OCI-LY7 (cell line): ENCODE results near the gene IGF2BP1. TPM values are rescaled to one million over a fixed set of nuclear protein-coding genes. Genes with fewer than 3 reads are reported as not detected.

Source experiments
- BruUV-seq: library from RNA; stranded (reverse); fragments of 400-500 nt; replicated peaks from 2 replicates; lab custom pipeline; 2021; lab: Mats Ljungman, UMichigan
- CTCF ChIA-PET: fragments of 300-600 bp; sonication (Branson Sonifier 250); formaldehyde crosslinking; loops from one replicate; lab custom pipeline; 2022; ENCODE audit warnings: antibody characterized with exemption; ENCODE audit not compliant: unreplicated experiment; lab: Charles Lee
- POLR2A ChIA-PET: fragments of 300-600 bp; sonication (Branson Sonifier 250); formaldehyde crosslinking; loops from one replicate; lab custom pipeline; 2022; ENCODE audit warnings: antibody characterized with exemption; lab: Charles Lee
- DNase-seq: peaks from one replicate; pipeline ENCODE4 v3.0.0-alpha.2; 2015; ENCODE audit warnings: low spot score
- H2AFZ ChIP-seq: fragments of 200-600 bp; sonication (generic), shearing (Covaris generic); 2 replicates; pipeline ENCODE4 v1.6.1; 2014; ENCODE audit warnings: mild to moderate bottlenecking, antibody characterized with exemption, low read length, moderate library complexity
- H3K27ac ChIP-seq: fragments of 200-600 bp; sonication (generic); 2 replicates; pipeline ENCODE4 v1.5.1; 2014; ENCODE audit warnings: mixed run types, low read depth, mild to moderate bottlenecking, moderate library complexity, low read length, inconsistent platforms; ENCODE audit not compliant: poor library complexity, severe bottlenecking
- H3K36me3 ChIP-seq: fragments of 200-600 bp; sonication (generic); 2 replicates; pipeline ENCODE4 v1.6.1; 2014; ENCODE audit warnings: mild to moderate bottlenecking, antibody characterized with exemption, low read length, moderate library complexity, mixed read lengths; ENCODE audit not compliant: insufficient read depth
- H3K4me1 ChIP-seq: fragments of 200-600 bp; sonication (generic); 2 replicates; pipeline ENCODE4 v1.5.1; 2014; ENCODE audit warnings: mild to moderate bottlenecking, low read length; ENCODE audit not compliant: insufficient read depth, poor library complexity, severe bottlenecking
- H3K4me2 ChIP-seq: fragments of 200-600 bp; sonication (generic); 2 replicates; pipeline ENCODE4 v1.6.1; 2014; ENCODE audit warnings: mild to moderate bottlenecking, low read length
- H3K4me3 ChIP-seq: fragments of 200-600 bp; sonication (generic); 2 replicates; pipeline ENCODE4 v1.5.1; 2014; ENCODE audit warnings: mild to moderate bottlenecking, low read depth, low read length; ENCODE audit not compliant: poor library complexity, severe bottlenecking
- H3K79me2 ChIP-seq: fragments of 200-600 bp; sonication (generic); 2 replicates; pipeline ENCODE4 v1.6.1; 2016; ENCODE audit warnings: low read depth, mild to moderate bottlenecking, low read length, moderate library complexity, mixed read lengths; ENCODE audit not compliant: insufficient read depth
- H3K9me2 ChIP-seq: fragments of 200-600 bp; sonication (generic); 2 replicates; pipeline ENCODE4 v1.6.1; 2016; ENCODE audit warnings: mild to moderate bottlenecking, low read length, mixed read lengths; ENCODE audit not compliant: insufficient read depth
- H3K9me3 ChIP-seq: fragments of 200-600 bp; sonication (generic); 2 replicates; pipeline ENCODE4 v1.6.1; 2014; ENCODE audit warnings: mild to moderate bottlenecking, mixed run types, low read length, mixed read lengths
- H4K20me1 ChIP-seq: fragments of 200-600 bp; sonication (generic); 2 replicates; pipeline ENCODE4 v1.6.1; 2014; ENCODE audit warnings: mild to moderate bottlenecking, antibody characterized with exemption, low read length, moderate library complexity, mixed read lengths; ENCODE audit not compliant: insufficient read depth
- CTCF ChIP-seq: fragments of 200-600 bp; sonication (generic); conservative IDR thresholded peaks from 2 replicates; pipeline ENCODE4 v1.5.1; 2014; ENCODE audit warnings: mild to moderate bottlenecking, antibody characterized with exemption, low read length, moderate library complexity, mixed read lengths
- EZH2phosphoT487 ChIP-seq: fragments of 200-600 bp; sonication (generic); IDR thresholded peaks from 2 replicates; pipeline ENCODE4 v1.6.1; 2018; ENCODE audit warnings: low read depth, borderline replicate concordance, mild to moderate bottlenecking, mixed run types, antibody characterized with exemption, low read length, moderate library complexity, mixed read lengths
- intact Hi-C: fragments of 100-400 bp; cut with micrococcal nuclease; formaldehyde crosslinking; loops from one replicate; pipeline ENCODE4 v1.10.0; 2022; ENCODE audit not compliant: unreplicated experiment
- total RNA-seq, 2 experiments: library from RNA; depleted of rRNA in 1 of 2; stranded (reverse); fragments of >200 nt in 1 of 2; shearing (Covaris generic) in 1 of 2; gene quantifications; 2 replicates each; pipeline ENCODE4 v1.2.3, GENCODE V29; 2014 to 2022

Gene IGF2BP1
- total RNA-seq, 2 experiments from 2014 or later: 18.9 to 46.4 TPM

- no peak overlapping the region for H3K4me3 ChIP-seq
- no peaks in the 10 kb centered on the region for H3K9me3 ChIP-seq
- H3K36me3 ChIP-seq: no peaks in the 10 kb centered on the region
- CTCF ChIA-PET: no interaction called here
- no TSS peak for BruUV-seq
- H3K4me2 ChIP-seq: no peak overlapping the region
- no peaks in the 10 kb centered on the region for H3K79me2 ChIP-seq
- intact Hi-C loops: no loop called here
- H3K27ac ChIP-seq: no peak overlapping the region
- H4K20me1 ChIP-seq: no peaks in the 10 kb centered on the region
- DNase-seq: no peak
- no peak overlapping the region for H2AFZ ChIP-seq
- POLR2A ChIA-PET: no interaction called here
- H3K4me1 ChIP-seq: no peaks in the 10 kb centered on the region
- no peaks in the 10 kb centered on the region for H3K9me2 ChIP-seq
- TF ChIP-seq EZH2phosphoT487 (no peak), CTCF (no peak)
Observed at GRCh38 chr17:49074851-49075540, 77.8 kb downstream of the IGF2BP1 start.

- DNase-seq: no peak
- intact Hi-C loops: no loop called here
- Histone ChIP-seq H3K4me1 (no peaks in the 10 kb centered on the region), H3K9me3 (no peaks in the 10 kb centered on the region), H2AFZ (no peak overlapping the region), H4K20me1 (no peaks in the 10 kb centered on the region), H3K9me2 (no peaks in the 10 kb centered on the region), H3K4me3 (no peak overlapping the region), H3K79me2 (no peaks in the 10 kb centered on the region), H3K36me3 (no peaks in the 10 kb centered on the region), H3K27ac (no peak overlapping the region), H3K4me2 (no peak overlapping the region)
- no peak for TF ChIP-seq EZH2phosphoT487
- TF ChIP-seq CTCF: no peak
- CTCF ChIA-PET: no interaction called here
- POLR2A ChIA-PET: no interaction called here
- no TSS peak for BruUV-seq
Observed at GRCh38 chr17:49076573-49077384, 79.6 kb downstream of the IGF2BP1 start.

GRCh38 chr17:49078248-49078647, 81.1 kb downstream of the IGF2BP1 start:
- CTCF ChIA-PET: no interaction called here
- Histone ChIP-seq H3K36me3 (no peaks in the 10 kb centered on the region), H3K4me2 (no peak overlapping the region), H3K9me3 (no peaks in the 10 kb centered on the region), H3K27ac (no peak overlapping the region), H4K20me1 (no peaks in the 10 kb centered on the region), H3K79me2 (no peaks in the 10 kb centered on the region), H3K4me1 (no peaks in the 10 kb centered on the region), H3K9me2 (no peaks in the 10 kb centered on the region), H3K4me3 (no peak overlapping the region), H2AFZ (no peak overlapping the region)
- POLR2A ChIA-PET: no interaction called here
- intact Hi-C loops: no loop called here
- no peak for DNase-seq
- BruUV-seq: no TSS peak
- no peak for TF ChIP-seq EZH2phosphoT487
- TF ChIP-seq CTCF: no peak
